OCI-M1 (cell line): ENCODE measurements around the gene RSRC1.
A peak's percentile ranks its signal among the peaks of the same experiment; 100 is the strongest.
"Not testable (repeated sequence)": the region's sequence is repeated elsewhere in the genome, so short reads cannot be mapped to it uniquely, and the experiment has no call there.

Experiments
- DNase-seq: peaks from one replicate; lab custom pipeline; 2025; lab: John Stamatoyannopoulos, UW

RSRC1 gene, protein sequence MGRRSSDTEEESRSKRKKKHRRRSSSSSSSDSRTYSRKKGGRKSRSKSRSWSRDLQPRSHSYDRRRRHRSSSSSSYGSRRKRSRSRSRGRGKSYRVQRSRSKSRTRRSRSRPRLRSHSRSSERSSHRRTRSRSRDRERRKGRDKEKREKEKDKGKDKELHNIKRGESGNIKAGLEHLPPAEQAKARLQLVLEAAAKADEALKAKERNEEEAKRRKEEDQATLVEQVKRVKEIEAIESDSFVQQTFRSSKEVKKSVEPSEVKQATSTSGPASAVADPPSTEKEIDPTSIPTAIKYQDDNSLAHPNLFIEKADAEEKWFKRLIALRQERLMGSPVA

DNA sequence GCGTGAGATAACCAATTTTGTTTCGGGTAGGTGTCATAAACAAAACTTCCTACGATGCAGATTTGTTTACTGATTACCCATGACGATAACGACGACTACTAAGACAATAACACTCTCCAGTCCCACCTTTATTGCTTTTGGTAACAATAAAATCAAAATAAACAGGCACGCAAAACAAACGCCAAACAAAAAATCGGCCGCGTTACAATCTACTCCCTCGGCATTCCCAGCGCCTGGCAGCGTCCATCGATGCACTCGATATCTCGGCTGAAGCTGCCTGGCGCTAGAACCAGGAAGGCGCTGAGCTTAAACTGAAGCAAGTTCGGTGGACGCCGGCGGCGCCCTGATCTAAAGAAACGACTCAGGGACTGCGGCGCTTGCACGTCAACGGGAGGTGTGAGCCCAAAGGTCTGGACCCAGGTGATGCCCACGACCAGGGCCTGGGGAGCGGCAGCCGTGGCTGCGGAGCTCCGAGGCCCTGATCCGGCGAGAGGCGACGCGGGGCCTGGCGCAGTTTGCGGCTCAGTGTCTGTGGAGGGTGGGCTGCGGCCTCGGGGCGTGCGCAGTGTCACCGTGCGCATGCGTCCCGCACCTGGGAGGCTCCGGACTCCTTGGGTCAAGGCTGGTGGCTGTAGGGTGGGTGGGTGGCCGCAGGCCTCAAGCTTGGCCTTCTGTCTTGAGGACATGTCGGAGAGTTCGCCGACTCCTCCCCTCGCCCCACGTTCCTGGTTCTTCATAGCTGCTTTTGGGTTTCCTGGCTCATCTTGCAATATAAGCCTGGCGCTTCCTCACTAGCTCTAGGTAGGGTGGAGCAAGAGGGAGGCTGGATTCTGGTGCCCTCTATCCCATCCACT lies at the start of gene RSRC1:
Gene RSRC1, plus strand, starts transcription at position 286 of the 854 bp plus-strand sequence. CDS start 12,016 bp downstream, outside the sequence.
- peak; percentile 88 for DNase-seq

DNA sequence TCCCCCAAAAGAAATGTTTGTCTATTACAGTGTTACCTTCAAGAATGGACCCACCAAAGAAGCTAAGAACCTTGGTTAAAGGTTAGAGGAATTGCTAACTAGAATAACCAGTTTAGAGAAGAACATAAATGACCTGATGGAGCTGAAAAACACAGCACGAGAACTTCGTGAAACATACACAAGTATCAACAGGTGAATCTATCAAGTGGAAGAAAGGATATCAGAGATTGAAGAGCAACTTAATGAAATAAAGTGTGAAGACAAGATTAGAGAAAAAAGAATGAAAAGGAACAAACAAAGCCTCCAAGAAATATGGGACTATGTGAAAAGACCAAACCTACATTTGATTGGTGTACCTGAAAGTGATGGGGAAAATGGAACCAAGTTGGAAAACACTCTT lies 44.3 kb upstream of the RSRC1 start:
- not testable (repeated sequence) for DNase-seq

DNA sequence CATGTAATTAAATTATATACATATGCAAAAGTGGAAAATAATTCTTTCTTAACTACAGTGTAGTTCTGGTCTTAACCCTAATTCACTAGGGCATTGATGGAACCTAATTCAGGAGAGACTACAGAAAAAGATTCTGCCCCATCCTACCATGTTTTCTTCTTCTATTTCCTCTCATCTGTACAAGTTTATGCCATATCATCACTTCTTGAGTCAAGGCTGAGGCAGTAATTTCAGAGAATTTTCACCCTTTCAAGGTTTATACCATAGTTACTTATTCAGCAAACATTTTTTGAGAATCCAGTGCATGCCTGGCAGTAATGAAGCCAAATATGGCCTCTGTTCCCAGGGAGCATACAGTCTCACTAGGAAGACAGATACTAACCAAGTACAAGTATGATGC lies 37.1 kb upstream of the RSRC1 start:
- no peak for DNase-seq

DNA sequence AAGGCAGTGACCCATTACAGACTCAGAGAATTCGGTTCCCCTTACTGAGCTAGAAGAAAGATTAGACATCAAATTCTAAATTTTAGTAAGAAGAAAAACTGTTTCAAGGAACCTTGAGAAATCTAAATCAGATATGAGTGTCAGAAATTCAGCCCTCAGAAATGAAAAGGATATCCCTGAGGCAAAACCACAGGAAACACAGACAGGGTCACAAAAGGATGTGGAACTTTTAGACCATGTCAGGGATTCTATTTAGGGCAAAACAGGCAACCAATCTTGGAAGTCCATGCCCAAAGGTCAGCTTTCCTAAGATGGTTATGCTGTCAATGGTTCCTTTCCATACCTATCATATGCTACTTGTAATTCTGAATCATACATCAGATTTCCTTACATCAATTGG lies 35.3 kb upstream of the RSRC1 start:
- no peak for DNase-seq

DNA sequence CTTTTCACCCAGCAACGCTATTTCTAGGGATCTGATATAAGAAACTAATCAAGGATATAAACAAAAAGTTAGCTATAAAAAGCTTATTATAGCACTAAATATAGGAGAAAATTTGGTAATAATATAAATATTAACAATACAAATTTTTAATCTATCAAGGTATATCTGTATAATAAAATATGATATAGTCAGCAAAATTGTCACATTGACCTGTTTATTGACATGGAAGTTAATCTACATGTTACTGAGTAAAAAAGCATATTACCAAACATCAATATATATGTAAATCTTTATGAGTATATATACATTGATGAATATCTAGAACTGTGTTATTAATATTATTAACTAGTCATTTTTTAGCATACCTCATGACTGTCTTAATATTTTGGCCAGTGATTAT lies 30.3 kb upstream of the RSRC1 start:
- no peak for DNase-seq

DNA sequence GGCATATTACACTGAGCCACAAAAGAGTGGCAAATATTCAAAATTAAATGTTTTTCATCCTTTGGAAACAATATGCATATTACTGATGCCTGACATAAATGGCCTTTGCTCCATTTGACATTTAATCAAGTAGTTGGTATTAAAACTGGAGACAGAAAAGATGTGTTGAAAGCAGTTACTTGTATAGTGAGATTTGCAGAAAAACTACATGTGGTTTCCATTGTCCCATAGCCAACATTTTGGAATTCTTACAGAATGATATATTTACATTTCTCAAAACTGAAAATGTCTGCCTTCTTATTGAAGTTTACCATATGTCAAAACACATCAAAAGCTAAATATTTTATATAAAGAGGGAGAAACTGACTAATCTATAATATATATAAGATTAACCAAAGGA lies 25.2 kb upstream of the RSRC1 start:
- no peak for DNase-seq

DNA sequence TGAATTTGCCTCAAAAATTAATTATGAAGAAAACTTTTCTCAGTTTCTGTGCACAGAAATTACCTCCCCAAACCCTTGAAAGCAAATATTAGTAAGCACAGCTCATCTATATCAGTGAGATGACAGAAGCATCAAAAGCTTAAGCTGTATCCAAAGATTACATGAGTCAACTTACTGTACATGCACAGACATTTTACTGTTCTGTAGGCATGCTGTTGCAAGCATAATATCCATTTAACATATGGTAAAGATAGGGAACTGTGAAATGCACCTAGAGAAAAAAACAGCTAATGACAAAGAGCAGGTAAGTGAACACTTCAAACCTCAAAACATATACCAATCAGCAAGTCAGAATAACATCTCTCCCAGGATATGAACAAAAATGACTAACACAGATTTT lies 24.5 kb upstream of the RSRC1 start:
- DNase-seq: no peak

DNA sequence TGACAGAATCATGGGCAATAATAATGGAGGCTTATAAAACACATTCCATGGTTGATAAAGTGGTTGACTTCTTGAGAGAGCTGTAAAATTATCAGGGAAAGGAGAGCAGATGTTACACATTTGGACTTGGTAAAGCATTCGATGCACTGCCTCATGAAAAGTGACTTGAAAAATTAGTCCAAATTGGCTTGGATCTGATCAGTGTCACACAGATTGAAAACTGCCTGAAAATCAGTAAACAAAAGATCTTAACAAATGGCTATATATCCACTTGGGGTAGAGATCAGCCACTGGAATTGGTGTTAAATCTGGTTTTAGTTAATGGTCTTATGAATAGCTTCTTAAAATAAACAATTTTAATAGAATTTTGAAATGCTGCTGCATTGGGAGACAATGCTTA lies 24.0 kb upstream of the RSRC1 start:
- no peak for DNase-seq

DNA sequence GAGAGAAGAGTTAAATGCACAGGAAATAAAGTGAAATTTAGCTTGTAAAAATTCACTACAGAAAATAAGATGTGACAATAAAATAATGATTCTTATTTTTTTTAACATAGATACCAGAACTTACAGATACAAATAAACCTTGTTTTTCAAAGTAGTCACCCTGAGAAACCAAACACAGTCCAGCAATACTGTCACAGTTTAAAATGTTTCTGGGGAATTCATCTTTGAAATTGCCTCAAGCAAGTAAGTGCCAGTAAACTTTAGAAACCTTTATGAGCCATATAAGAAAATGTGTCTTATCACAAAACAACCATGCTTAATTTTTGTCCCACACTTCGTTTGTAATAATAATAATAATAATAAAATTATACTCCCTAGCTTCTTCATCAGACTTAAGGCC lies 23.5 kb upstream of the RSRC1 start:
- DNase-seq: no peak

DNA sequence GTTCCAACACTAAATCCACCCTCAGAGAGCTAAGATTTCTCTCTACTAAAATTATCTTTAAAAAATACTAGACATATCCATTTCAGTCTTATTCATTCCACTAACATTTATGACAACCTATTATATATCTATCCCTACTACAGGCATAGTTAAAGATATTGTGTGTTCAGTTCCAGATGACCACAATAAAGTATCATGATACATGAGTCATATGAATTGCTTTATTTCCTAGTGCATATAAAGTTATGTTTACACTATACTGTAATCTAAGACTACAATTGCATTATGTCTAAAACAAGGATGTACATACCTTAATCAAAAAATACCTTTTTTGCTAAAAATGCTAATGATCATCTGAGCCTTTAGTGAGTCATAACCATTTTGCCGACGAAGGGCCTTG lies 23.1 kb upstream of the RSRC1 start:
- no peak for DNase-seq

DNA sequence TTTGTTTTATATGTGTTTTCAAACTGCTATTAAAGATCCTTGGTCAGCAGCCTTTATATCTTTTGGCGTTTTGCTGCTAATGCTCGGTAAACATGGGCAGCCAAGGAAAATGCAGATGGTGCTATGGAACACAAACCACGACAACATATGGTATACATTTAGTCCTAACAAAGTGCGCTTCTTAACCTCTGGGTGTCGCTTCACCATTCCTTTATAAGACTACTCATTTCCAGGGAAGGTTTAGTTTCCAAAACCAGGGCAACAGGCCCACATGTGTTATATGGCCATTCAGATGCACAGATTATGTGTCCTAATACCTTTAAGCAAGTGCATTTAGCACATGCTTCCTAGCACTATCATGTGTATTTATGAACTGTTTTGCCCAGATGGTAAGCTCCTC lies 18.4 kb upstream of the RSRC1 start:
- peak; percentile 31 for DNase-seq

DNA sequence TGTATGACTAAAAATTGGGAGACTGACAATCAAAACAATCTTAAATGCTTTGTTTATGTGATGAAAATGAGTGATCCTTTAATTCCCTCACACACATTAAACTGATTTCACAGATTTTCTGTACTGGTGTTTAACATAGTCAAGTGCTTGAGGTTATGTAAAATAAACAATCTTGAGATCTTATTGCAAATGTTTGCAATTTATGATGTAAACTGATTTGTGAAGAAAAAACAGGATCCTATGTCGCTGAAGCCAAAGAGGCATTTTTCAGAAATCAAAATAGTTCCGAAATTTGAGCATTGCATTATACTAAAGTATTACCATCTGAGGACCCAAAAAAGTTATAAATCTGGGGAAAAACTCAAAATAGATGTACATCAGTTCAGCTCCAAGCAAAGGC lies 16.4 kb upstream of the RSRC1 start:
- no peak for DNase-seq

DNA sequence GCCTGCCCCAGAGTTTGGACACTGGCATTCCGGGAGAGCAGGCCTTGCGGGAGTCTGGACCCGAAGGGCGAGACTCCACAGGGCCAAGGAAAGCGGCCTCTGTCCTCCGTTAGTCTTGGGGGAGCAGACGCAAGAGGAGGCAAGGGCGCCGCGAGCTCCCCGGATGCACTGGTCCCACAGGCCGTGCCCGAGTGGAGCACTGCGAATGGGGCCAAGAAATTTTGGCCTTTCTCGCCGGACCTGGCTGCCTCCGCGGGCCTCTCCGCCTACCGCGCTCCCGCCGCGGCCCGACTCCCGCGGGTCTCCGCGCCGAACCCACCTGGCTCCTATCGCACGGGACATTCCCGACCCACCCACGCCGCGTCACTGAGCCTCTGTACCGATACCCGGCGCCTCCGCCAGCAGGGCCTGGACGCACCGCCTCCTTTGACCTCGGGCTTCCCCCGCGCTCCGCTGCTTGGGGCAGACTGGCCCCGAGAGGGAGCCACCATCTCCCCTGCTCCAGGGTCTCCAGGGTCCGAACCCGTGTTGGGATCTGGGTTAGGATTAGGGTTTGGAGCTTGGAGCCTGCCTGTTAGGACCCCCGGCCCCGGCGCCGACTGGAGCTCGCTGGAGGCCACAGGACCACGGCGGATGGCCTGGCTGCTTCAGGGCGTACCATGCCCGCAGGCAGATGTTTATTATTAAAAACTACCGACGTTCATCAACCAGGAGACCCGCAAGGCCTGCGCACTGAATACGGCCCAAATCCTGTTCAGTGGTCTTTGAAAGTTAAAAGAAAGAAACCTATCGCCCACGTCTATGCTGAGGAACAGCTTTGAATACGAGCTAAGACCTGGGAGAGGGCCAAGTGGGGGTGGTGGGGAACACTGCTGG lies 15.4 kb upstream of the RSRC1 start:
- DNase-seq: no peak

DNA sequence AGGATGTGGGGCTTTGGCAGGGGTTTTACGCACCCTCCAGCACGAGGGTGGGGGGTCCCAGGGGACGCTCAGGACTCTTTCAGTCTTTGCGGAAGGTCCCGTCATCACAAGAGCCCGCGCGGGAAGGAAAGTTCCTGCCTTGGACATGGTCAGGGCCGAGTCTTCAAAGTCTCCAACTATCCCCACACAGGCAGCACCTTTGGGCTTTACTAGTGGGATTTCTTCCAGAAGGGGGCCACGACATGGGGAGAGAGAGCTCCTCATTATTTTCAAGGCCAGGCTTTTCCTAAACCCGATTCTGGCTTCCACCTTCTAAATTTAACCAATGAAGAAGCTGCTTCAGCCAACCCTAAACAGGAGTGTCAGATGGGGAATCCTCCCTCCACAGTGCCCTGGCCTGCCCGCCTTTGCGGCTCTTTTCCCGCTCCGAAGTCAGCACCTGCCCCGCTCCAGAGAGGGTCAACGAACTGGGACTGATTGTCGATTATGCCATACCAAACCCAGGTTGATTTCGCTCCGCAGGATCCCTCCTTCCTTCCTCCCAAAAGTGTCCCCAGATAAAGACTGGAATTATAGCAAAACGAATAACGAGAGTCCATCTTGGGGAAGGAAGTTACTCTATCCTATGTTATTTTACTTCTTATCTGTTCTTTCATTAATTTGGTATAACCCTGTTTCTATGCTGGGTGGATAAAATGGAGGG lies 14.6 kb upstream of the RSRC1 start:
- no peak for DNase-seq

DNA sequence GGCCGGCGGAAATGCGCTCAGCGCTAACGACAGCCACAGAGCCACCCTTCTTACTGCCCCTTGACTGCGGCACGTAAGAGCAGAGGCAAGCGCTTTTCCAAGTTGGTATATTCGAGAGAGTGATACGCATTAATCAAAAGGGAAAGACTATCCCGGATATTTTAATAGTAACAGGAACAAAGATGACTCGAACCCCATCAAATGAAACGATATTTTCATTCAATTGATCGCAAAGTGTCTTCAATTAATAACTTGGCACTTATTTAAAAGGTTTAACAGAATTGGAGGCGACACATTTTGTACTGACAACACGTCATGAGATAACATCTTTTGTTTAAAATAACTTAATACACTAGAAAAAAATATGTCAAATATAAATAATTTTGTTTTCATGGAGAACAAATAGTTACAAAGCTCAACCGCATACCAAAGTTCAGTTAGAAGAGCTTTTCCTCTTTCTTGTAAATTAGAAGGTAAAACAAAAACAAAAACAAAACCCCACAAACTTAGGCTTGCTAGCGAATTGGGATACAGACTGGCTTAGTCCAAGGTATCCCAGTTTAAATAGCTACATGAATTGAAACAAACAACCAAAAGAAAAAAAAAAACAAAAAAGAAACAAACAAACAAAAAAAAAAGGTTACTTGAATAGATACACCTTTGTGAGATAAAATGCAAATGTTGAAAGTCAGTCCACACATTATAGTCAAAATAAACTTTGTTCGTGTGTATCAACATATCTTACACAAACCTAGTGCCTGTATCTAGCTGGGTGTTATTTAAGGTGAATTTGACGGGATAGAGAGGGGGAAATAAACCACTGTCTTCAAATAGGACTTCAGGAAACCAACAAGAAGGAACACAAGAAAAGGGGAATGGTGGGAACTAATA lies 13.8 kb upstream of the RSRC1 start:
- DNase-seq: no peak

DNA sequence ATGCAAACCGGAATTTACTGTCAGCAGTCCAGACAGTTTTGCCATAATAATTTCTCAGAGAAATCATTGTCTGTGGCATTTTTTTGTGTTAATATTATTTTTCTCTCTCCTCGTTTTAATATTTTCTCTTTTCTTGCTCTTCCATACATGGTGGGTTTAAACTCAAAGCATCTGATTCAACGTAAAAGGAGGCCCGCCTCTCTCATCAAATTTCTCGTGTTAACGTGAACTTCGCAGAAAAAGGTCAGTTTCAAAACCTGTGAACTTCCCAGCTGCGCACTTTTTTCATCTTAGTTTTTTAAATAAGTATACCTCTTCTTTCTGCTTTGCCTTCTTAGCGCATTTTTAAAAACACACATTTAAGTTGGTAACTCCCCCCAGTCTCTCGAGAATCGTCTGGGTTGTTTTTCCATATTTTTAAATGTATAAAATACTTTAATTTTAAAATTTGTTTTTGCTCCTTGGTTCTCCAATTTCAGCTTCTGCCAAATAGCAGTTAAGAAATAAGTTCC lies 12.8 kb upstream of the RSRC1 start:
- DNase-seq: peak; percentile 49

DNA sequence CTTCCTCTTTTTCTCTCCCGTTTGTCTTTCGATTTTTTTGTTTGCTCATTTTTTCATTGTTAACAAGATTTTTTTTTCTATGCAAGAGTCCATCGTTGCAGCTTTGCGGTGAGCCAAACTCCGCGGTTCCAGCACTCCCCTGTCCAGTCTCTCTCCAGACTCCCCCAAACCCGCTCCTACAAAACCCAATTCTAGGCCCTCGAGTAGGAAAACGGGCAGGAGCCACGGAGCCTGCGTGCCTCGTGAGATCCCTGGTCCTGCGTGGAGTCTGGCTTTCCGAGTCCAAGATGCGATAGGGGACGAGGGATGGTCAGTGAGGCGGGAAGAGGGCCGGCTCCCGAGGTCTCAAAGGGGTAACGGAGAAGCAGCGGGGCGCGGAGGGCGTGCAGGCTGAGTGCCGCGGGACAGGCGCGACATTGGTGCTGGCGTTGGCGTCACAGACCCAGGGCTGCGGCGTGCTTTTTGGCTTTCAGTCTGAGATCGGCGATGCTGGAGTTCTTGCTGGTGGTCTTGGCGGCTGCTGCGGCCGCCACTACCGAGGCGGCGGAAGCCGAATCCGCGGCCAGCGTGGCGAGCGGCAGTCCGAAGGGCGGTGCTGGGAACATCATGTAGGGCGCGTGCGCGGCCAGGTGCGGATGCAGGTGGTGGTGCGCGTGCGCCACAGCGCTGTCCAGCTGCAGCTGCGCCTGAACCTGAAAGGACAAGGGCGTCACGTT lies 12.1 kb upstream of the RSRC1 start:
- peak; percentile 49 for DNase-seq

DNA sequence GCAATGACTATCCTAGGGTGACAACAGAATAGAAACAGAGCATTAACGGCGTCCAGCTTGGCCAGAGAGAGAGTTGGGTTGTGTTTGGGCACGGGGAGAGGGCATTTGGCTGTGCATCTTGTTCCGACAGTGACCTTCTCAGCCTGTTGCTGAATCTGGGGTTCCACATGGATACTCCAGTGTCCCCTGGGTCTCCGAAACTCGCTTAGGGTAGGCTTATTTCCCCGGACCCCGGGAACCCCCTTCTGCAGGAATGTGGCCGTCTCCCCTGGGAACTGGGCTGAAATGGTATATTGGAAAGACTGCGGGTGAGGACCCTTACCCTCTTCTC lies 11.6 kb upstream of the RSRC1 start:
- DNase-seq: no peak

DNA sequence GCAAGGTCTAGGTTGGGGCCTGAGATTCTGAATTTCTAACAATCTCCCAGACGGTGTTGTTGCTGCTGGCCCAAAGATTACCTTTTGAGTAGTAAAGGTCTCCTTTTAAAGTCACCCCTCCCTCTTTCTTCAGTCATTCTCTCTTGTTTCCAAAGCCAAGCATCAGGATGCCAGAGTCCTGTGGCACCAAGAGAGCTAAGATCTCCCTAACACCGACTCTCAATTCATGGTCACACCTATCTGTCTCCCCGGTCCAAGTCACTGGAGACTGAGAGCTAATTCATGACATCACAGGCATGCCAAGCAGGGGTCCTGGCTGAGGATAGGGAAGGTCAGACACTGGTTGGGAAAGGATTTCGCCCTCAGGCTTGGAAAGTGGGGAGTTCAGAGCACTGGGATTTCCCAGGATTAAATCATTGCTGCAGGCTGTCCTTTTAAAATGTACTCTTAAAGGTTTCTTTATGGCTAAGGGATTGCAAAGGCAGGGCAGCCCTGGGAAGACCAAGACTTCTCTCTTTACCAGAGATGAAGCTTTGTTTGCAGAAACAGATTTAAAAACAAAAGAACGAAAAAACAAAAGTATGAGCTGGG lies 11.0 kb upstream of the RSRC1 start:
- DNase-seq: no peak

DNA sequence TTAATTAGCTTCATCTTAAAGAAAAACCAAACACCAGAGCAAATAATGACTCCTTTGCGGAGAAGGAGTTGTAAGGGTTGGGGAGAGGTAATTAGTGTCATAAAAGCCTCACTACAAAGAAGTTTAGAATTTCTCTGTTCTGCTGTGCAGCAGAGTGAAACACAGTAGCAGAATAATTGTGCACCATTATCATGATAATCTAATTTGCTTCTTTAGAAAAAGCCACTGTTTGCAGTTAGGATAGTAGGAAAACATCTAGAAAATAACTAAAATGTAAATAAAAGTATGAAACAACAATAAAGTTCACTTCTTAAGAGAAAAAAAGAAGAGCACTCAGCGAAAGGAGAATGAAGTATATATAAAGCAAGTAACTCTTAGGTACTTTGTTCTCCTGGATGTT lies 9.2 kb upstream of the RSRC1 start:
- no peak for DNase-seq
